HG03432 (cell line): Measurements from ENCODE around the gene ANKRD13C.
"Not testable (repeated sequence)": the region's sequence is repeated elsewhere in the genome, so short reads cannot be mapped to it uniquely, and the experiment has no call there.

Source experiments
- ATAC-seq: cut with Tn5 transposase; IDR thresholded peaks from one replicate; pipeline ENCODE4 v1.9.1; 2021; ENCODE audit warnings: mild to moderate bottlenecking, moderate library complexity; ENCODE audit not compliant: unreplicated experiment

ANKRD13C gene

GRCh38 chr1:70354332-70355110 lies at the start of gene ANKRD13C:
Gene ANKRD13C, minus strand, starts transcription at chr1:70354722. Its CDS starts 314 bp downstream, at chr1:70354408.
- peak; percentile 95 for ATAC-seq

- no peak for ATAC-seq
Observed at GRCh38 chr1:70403759-70404158, 49.2 kb upstream of the ANKRD13C start.

- no peak for ATAC-seq
Observed at GRCh38 chr1:70401974-70402373, 47.5 kb upstream of the ANKRD13C start.

GRCh38 chr1:70400335-70400734 lies 45.8 kb upstream of the ANKRD13C start:
- ATAC-seq = no peak

- ATAC-seq = no peak
Observed at GRCh38 chr1:70397013-70397412, 42.5 kb upstream of the ANKRD13C start.

- ATAC-seq = no peak
Observed at GRCh38 chr1:70396607-70397006, 42.1 kb upstream of the ANKRD13C start.

- ATAC-seq = no peak
Observed at GRCh38 chr1:70392626-70393025, 38.1 kb upstream of the ANKRD13C start.

- no peak for ATAC-seq
Observed at GRCh38 chr1:70387507-70387906, 33.0 kb upstream of the ANKRD13C start.

- ATAC-seq = no peak
Observed at GRCh38 chr1:70386121-70386520, 31.6 kb upstream of the ANKRD13C start.

- no peak for ATAC-seq
Observed at GRCh38 chr1:70385477-70385876, 31.0 kb upstream of the ANKRD13C start.

GRCh38 chr1:70384542-70384941 lies 30.0 kb upstream of the ANKRD13C start:
- no peak for ATAC-seq

- no peak for ATAC-seq
Observed at GRCh38 chr1:70383483-70383882, 29.0 kb upstream of the ANKRD13C start.

GRCh38 chr1:70382682-70383081 lies 28.2 kb upstream of the ANKRD13C start:
- ATAC-seq = peak; percentile 84

- no peak for ATAC-seq
Observed at GRCh38 chr1:70376196-70376595, 21.7 kb upstream of the ANKRD13C start.

GRCh38 chr1:70373580-70373979 lies 19.1 kb upstream of the ANKRD13C start:
- not testable (repeated sequence) for ATAC-seq

- no peak for ATAC-seq
Observed at GRCh38 chr1:70372426-70372825, 17.9 kb upstream of the ANKRD13C start.

GRCh38 chr1:70371586-70371985 lies 17.1 kb upstream of the ANKRD13C start:
- ATAC-seq = not testable (repeated sequence)

- not testable (repeated sequence) for ATAC-seq
Observed at GRCh38 chr1:70367397-70367796, 12.9 kb upstream of the ANKRD13C start.

- ATAC-seq = not testable (repeated sequence)
Observed at GRCh38 chr1:70366997-70367396, 12.5 kb upstream of the ANKRD13C start.

GRCh38 chr1:70366425-70366952 lies 12.0 kb upstream of the ANKRD13C start:
- not testable (repeated sequence) for ATAC-seq

- ATAC-seq = no peak
Observed at GRCh38 chr1:70364439-70364838, 9.9 kb upstream of the ANKRD13C start.

- no peak for ATAC-seq
Observed at GRCh38 chr1:70361727-70362398, 7.3 kb upstream of the ANKRD13C start.
